Measurements from ENCODE around the gene SYNGR4.
A peak's percentile ranks its signal among the peaks of the same experiment; 100 is the strongest.

Gene SYNGR4

DNA sequence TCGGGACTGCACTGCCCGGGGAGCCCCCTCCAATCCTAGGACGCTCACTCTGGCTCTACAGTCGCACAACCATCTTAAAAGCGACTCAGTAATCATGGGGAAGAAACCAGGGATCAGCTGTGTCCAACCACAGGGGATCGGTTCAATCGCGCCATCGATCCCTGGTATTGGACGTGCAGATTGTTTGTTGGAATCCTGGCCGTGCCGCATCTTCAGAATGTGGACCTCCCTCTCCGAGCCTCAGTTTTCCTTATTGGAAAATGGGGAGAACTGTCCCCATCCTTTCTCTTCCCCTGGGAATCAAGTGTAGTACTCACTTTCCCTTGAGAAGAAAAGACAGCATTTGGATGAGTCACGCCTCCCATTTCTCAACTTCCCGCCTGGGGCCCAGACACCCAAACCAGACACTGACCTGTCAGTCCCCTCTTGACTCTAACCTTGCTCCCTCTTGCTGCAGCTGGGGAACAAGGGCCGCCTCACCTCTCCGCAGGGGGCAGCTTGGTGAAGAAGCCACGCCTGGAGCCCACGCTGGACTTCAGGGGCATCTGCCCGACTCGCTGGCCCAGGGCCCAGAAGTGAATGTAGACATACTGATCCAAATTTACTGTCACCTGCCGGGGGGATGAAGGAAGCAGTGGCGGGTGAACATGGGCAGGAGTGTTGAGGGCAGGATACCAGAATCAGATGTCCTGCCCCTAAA is 21.2 kb upstream of the SYNGR4 start:
- Histone ChIP-seq H3K4me3 (ENCODE audit: extremely low read depth, insufficient read depth, low read length, poor library complexity, severe bottlenecking) (no peak overlapping the region), H3K9me3 (ENCODE audit: control insufficient read depth, low read length) (no peaks in the 10 kb centered on the region)
- WGBS, 2 experiments (ENCODE audit: insufficient coverage in 2 of 2) = 94 to 95% methylated on average over 18 to 22 of the region's 23 CpGs

DNA sequence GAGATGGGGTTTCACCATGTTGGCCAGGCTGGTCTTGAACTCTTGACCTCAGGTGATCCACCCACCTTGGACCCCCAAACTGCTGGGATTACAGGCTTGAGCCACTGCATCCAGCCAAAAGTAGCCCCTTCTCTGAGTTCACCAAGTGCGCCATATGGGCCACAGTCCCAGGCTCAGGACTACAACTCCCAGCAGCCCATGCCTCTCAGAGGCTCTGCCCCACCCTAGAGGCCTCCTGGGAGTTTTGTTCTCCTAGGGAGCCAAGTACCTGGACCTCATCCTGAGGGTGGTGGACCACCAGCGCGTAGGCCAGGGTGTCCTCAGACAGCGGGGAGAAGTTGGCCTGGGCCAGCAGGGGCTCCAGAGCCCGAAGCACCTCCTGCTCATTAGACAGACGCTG is 19.3 kb upstream of the SYNGR4 start:
- no peaks in the 10 kb centered on the region for H3K4me1 ChIP-seq (ENCODE audit: control insufficient read depth, insufficient read depth, low read length, poor library complexity, severe bottlenecking)
- 92 to 93% methylated on average over 6 of the region's 6 CpGs for WGBS, 2 experiments (ENCODE audit: insufficient coverage in 2 of 2)
- H3K36me3 ChIP-seq (ENCODE audit: control insufficient read depth, insufficient read depth, low read length) = no peaks in the 10 kb centered on the region
- no peak overlapping the region for H3K27ac ChIP-seq (ENCODE audit: low read depth, low read length, severe bottlenecking)
- no peaks in the 10 kb centered on the region for H3K9me3 ChIP-seq (ENCODE audit: control insufficient read depth, low read length)
- H3K4me3 ChIP-seq (ENCODE audit: extremely low read depth, insufficient read depth, low read length, poor library complexity, severe bottlenecking) = no peak overlapping the region

More for the DNA sequence above, 21.2 kb upstream of the SYNGR4 start:
- Histone ChIP-seq H3K27ac (ENCODE audit: low read depth, low read length, severe bottlenecking) (no peak overlapping the region), H3K4me1 (ENCODE audit: control insufficient read depth, insufficient read depth, low read length, poor library complexity, severe bottlenecking) (no peaks in the 10 kb centered on the region), H3K36me3 (ENCODE audit: control insufficient read depth, insufficient read depth, low read length) (no peaks in the 10 kb centered on the region)

DNA sequence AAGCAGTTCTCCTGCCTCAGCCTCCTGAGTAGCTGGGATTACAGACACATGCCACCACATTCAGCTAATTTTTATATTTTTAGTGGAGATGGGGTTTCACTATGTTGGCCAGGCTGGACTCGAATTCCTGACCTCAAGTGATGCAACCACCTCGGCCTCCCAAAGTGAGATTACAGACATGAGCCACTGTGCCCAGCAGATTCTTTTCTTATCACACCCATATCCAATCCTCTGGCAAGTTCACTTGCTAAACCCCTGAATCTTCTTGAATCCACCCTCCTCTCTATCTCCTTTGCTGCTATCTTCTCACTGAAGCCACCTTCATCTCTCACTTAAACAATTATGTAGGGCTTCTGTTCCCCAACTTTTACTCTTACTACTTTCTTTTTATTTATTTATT is 18.0 kb upstream of the SYNGR4 start:
- Histone ChIP-seq H3K9me3 (ENCODE audit: control insufficient read depth, low read length) (no peaks in the 10 kb centered on the region), H3K4me3 (ENCODE audit: extremely low read depth, insufficient read depth, low read length, poor library complexity, severe bottlenecking) (no peak overlapping the region), H3K4me1 (ENCODE audit: control insufficient read depth, insufficient read depth, low read length, poor library complexity, severe bottlenecking) (no peaks in the 10 kb centered on the region), H3K27ac (ENCODE audit: low read depth, low read length, severe bottlenecking) (no peak overlapping the region), H3K36me3 (ENCODE audit: control insufficient read depth, insufficient read depth, low read length) (no peaks in the 10 kb centered on the region)
- WGBS, 2 experiments (ENCODE audit: insufficient coverage in 2 of 2) = 67 to 100% methylated on average over 1 to 2 of the region's 2 CpGs

DNA sequence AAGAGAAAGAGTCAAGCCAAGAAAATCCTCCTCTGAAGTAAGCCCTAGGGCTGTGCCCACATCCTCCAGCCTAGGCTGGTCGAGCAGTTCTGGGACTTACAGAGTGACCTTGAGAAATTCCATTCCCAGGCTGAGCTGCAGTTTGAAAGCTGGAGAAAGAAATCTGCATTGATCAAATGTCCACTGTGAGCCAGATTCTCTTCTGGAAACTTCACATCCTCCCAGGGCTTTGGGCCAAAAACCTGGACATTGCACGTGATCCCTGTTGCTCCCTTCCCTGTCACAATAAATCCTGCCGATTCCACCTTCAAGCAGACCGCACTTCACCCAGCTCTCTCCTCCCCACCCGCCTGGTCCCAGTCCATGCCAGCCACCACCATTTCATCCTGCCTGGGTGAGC is 16.1 kb upstream of the SYNGR4 start:
- WGBS, 2 experiments (ENCODE audit: insufficient coverage in 2 of 2) = 90 to 92% methylated on average over 5 of the region's 5 CpGs
- H3K4me1 ChIP-seq (ENCODE audit: control insufficient read depth, insufficient read depth, low read length, poor library complexity, severe bottlenecking) = no peaks in the 10 kb centered on the region

DNA sequence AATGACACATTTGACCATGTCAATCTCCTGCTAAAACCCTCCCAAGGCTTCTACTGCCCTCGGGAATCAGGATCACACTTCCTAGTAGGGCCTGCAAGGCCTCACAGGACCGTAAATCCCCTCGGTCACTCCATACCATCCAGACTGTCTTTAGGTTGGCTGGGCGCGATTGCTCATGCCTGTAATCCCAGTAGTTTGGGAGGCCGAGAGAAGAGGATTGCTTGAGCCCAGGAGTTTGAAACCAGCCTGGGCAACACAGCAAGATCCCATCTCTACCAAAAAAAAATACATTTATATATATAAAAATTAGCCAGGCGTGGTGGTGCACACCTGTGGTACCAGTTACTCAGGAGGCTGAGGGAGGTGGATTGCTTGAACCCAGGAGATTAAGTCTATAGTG is 15.4 kb upstream of the SYNGR4 start:
- Histone ChIP-seq H3K36me3 (ENCODE audit: control insufficient read depth, insufficient read depth, low read length) (no peaks in the 10 kb centered on the region), H3K9me3 (ENCODE audit: control insufficient read depth, low read length) (no peaks in the 10 kb centered on the region), H3K4me1 (ENCODE audit: control insufficient read depth, insufficient read depth, low read length, poor library complexity, severe bottlenecking) (peaks cover 1% of the 10 kb centered on the region), H3K27ac (ENCODE audit: low read depth, low read length, severe bottlenecking) (no peak overlapping the region), H3K4me3 (ENCODE audit: extremely low read depth, insufficient read depth, low read length, poor library complexity, severe bottlenecking) (no peak overlapping the region)
- WGBS, 2 experiments (ENCODE audit: insufficient coverage in 2 of 2) = 83 to 98% methylated on average over 3 to 6 of the region's 7 CpGs

More for the DNA sequence above, 16.1 kb upstream of the SYNGR4 start:
- Histone ChIP-seq H3K9me3 (ENCODE audit: control insufficient read depth, low read length) (no peaks in the 10 kb centered on the region), H3K4me3 (ENCODE audit: extremely low read depth, insufficient read depth, low read length, poor library complexity, severe bottlenecking) (no peak overlapping the region), H3K36me3 (ENCODE audit: control insufficient read depth, insufficient read depth, low read length) (no peaks in the 10 kb centered on the region), H3K27ac (ENCODE audit: low read depth, low read length, severe bottlenecking) (no peak overlapping the region)

DNA sequence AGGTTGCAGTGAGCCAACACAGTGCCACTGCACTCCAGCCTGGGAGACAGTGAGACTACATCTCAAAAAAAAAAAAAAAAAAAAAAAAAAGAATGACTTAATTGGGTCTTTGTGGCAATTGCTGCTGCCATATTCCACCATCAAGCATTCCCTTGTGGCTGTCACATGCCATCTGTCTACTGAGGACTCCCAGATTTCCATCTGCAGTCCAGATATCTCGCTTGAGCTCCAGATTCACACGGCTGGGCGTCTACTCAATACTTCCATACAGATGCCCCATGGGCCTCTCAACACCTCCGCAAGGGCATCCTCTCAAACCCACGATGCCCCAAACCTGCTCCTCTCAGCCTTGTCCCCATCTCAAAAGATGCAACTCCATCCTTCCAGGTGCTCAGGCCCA is 13.3 kb upstream of the SYNGR4 start:
- Histone ChIP-seq H3K36me3 (ENCODE audit: control insufficient read depth, insufficient read depth, low read length) (no peaks in the 10 kb centered on the region), H3K27ac (ENCODE audit: low read depth, low read length, severe bottlenecking) (no peak overlapping the region), H3K9me3 (ENCODE audit: control insufficient read depth, low read length) (no peaks in the 10 kb centered on the region), H3K4me1 (ENCODE audit: control insufficient read depth, insufficient read depth, low read length, poor library complexity, severe bottlenecking) (peaks cover 15% of the 10 kb centered on the region), H3K4me3 (ENCODE audit: extremely low read depth, insufficient read depth, low read length, poor library complexity, severe bottlenecking) (no peak overlapping the region)
- 96% methylated on average over 5 of the region's 5 CpGs for WGBS, 2 experiments (ENCODE audit: insufficient coverage in 2 of 2)

DNA sequence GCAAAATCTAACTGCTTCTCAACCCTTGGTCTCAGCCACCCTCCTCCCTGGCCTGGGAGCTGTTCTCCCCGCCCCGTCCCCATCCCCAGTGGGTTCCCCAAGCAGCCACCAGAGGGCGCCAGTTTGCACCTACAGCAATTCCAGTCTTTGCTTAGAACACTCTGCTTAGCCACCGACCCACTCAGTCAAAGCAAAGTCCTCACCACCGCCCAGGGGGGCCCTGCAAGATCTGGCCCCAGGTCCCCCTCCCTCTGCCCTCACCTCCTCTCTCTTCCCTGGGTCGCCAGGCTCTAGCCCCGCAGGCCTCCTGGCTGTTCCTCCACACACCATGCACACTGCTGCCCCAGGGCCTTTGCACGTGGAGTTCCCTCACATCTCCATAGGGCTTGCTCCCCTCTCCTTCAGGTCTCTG is 12.8 kb upstream of the SYNGR4 start:
- Histone ChIP-seq H3K4me1 (ENCODE audit: control insufficient read depth, insufficient read depth, low read length, poor library complexity, severe bottlenecking) (peaks cover 15% of the 10 kb centered on the region), H3K36me3 (ENCODE audit: control insufficient read depth, insufficient read depth, low read length) (no peaks in the 10 kb centered on the region), H3K9me3 (ENCODE audit: control insufficient read depth, low read length) (no peaks in the 10 kb centered on the region), H3K4me3 (ENCODE audit: extremely low read depth, insufficient read depth, low read length, poor library complexity, severe bottlenecking) (no peak overlapping the region), H3K27ac (ENCODE audit: low read depth, low read length, severe bottlenecking) (no peak overlapping the region)
- WGBS, 2 experiments (ENCODE audit: insufficient coverage in 2 of 2) = 53 to 56% methylated on average over 7 to 8 of the region's 8 CpGs

DNA sequence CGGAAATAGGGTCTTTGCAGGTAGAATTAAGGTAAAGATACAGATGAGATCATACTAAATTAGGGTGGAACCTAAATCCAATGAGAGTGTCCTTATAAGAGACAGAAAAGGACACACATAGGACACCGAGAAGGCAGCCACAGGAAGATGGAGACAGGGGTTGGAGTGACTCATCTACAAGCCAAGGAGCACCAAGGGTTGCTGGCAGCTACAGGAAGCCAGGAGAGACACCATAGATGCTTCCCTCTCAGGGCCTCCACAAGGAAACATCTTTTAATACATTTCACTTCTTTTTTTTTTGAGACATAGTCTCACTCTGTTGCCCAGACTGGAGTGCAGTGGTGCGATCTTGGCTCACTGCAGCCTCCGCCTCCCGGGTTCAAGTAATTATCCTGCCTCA is 10.5 kb upstream of the SYNGR4 start:
- Histone ChIP-seq H3K27ac (ENCODE audit: low read depth, low read length, severe bottlenecking) (no peak overlapping the region), H3K9me3 (ENCODE audit: control insufficient read depth, low read length) (no peaks in the 10 kb centered on the region), H3K36me3 (ENCODE audit: control insufficient read depth, insufficient read depth, low read length) (no peaks in the 10 kb centered on the region), H3K4me1 (ENCODE audit: control insufficient read depth, insufficient read depth, low read length, poor library complexity, severe bottlenecking) (peaks cover 15% of the 10 kb centered on the region), H3K4me3 (ENCODE audit: extremely low read depth, insufficient read depth, low read length, poor library complexity, severe bottlenecking) (no peak overlapping the region)
- WGBS, 2 experiments (ENCODE audit: insufficient coverage in 2 of 2) = 79 to 83% methylated on average over 3 to 4 of the region's 5 CpGs

DNA sequence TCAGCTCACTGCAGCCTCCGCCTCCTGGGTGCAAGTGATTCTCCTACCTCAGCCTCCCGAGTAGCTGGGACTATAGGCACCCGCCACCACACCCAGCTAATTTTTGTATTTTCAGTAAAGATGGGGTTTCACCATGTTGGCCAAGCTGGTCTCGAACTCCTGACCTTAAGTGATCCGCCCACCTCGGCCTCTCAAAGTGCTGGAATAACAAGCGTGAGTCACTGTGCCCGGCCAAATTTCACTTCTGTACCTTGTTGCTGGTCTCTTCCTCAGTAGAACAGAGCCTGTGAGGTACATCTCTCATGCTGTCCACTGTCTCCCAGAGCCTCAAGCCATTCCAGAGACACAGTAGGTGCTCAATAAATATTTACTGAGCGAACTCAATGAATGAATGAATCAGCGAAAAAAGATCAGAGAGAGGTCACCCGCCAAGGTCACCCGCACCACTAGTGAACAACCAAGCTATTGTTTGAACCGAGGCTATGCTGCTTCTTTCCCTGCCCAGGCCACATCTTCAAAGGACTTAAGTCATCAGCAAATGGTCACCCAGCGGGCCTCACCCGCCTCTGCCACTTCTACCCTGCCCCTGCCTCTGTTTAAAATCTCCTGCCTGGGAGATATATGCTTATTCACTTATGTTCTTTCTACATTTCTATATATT is 9.7 kb upstream of the SYNGR4 start:
- no peaks in the 10 kb centered on the region for H3K36me3 ChIP-seq (ENCODE audit: control insufficient read depth, insufficient read depth, low read length)
- 75 to 84% methylated on average over 12 to 15 of the region's 15 CpGs for WGBS, 2 experiments (ENCODE audit: insufficient coverage in 2 of 2)
- H3K4me3 ChIP-seq (ENCODE audit: extremely low read depth, insufficient read depth, low read length, poor library complexity, severe bottlenecking) = no peak overlapping the region
- H3K9me3 ChIP-seq (ENCODE audit: control insufficient read depth, low read length) = no peaks in the 10 kb centered on the region
- peaks cover 15% of the 10 kb centered on the region for H3K4me1 ChIP-seq (ENCODE audit: control insufficient read depth, insufficient read depth, low read length, poor library complexity, severe bottlenecking)
- H3K27ac ChIP-seq (ENCODE audit: low read depth, low read length, severe bottlenecking) = peak overlapping the region; percentile 8

DNA sequence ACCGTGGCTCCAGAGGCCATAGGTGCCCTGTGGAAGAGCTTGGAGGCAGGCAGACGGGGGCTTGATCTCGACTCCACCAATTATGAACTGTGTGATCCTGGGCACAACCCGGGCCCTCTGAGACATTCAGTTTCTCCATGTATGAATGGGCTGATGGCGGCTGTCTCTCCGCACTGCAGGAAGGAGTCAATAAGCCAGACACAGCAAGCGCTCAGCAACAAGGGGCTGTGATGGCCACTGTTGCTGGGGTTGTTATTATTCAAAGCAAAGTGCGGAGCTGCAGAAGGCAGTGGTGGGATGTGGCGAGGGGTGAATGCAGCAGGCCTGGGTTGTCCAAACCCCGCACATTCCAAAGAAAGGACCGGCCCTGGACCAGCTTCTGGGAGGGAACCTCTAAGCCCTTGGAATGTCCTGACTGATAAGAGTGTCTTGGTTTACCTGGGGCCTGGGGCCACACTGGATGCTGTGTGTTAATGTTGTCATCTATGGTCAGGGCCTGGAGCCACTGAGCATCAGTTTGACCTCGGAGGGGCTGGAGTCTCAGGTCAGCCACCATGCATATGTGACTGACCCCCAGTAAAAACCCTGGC is 8.7 kb upstream of the SYNGR4 start:
- Histone ChIP-seq H3K27ac (ENCODE audit: low read depth, low read length, severe bottlenecking) (peak overlapping the region; percentile 84), H3K4me3 (ENCODE audit: extremely low read depth, insufficient read depth, low read length, poor library complexity, severe bottlenecking) (no peak overlapping the region), H3K4me1 (ENCODE audit: control insufficient read depth, insufficient read depth, low read length, poor library complexity, severe bottlenecking) (peaks cover 15% of the 10 kb centered on the region), H3K9me3 (ENCODE audit: control insufficient read depth, low read length) (no peaks in the 10 kb centered on the region), H3K36me3 (ENCODE audit: control insufficient read depth, insufficient read depth, low read length) (no peaks in the 10 kb centered on the region)
- 82% methylated on average over 12 of the region's 12 CpGs for WGBS, 2 experiments (ENCODE audit: insufficient coverage in 2 of 2)

DNA sequence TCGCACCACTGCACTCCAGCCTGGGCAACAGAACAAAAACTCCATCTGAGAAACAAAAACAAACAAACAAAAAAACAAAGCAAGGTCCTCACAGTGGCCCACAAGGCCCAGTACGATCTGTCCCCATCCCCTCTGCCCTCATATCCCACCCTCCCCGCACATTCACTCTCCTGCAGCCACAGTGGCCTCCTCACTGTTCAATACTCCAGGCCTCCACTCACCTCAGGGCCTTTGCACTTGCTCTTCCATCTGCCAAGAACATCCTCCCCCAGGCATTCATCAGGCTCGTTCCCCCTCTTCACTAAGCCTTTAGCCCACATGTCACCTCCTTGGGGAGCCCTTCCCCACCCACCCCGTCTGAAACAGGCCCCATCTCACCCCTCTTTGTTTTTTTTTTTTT is 5.0 kb upstream of the SYNGR4 start:
- Histone ChIP-seq H3K27ac (ENCODE audit: low read depth, low read length, severe bottlenecking) (no peak overlapping the region), H3K36me3 (ENCODE audit: control insufficient read depth, insufficient read depth, low read length) (no peaks in the 10 kb centered on the region), H3K4me1 (ENCODE audit: control insufficient read depth, insufficient read depth, low read length, poor library complexity, severe bottlenecking) (peaks cover 12% of the 10 kb centered on the region), H3K9me3 (ENCODE audit: control insufficient read depth, low read length) (no peaks in the 10 kb centered on the region), H3K4me3 (ENCODE audit: extremely low read depth, insufficient read depth, low read length, poor library complexity, severe bottlenecking) (no peak overlapping the region)
- WGBS, 2 experiments (ENCODE audit: insufficient coverage in 2 of 2) = 73 to 96% methylated on average over 3 to 4 of the region's 5 CpGs

Data from mesodermal cell (in vitro differentiated cells).